ENCODE results near the gene LSM7.

LSM7 gene

GRCh38 chr19:2302319-2303210, 25.8 kb downstream of the LSM7 start:
- intact Hi-C loops (cut with DNase I; ENCODE audit: low total_unique reads), result no loop called here
- Histone ChIP-seq H3K9me3 (no peaks in the 10 kb centered on the region), H3K4me1 (peaks cover 0 to 15% (median 7%) of the 10 kb centered on the region in 4 donors), H3K27me3 (peaks cover 0 to 61% of the 10 kb centered on the region in 2 donors), H3K27ac (no peak overlapping the region), H3K36me3 (no peaks in the 10 kb centered on the region), H3K4me3 (no peak overlapping the region)
- no peak for TF ChIP-seq CTCF (IDR thresholded peaks at IDR 0.05)
- no peak for DNase-seq

- DNase-seq, result no peak
- intact Hi-C loops (cut with DNase I; ENCODE audit: low total_unique reads), result no loop called here
- Histone ChIP-seq H3K4me3 (no peak overlapping the region), H3K27ac (no peak overlapping the region), H3K36me3 (no peaks in the 10 kb centered on the region), H3K27me3 (peaks cover 0 to 40% of the 10 kb centered on the region in 2 donors), H3K9me3 (no peaks in the 10 kb centered on the region), H3K4me1 (peaks cover 0 to 12% (median 6%) of the 10 kb centered on the region in 4 donors)
- TF ChIP-seq CTCF (IDR thresholded peaks at IDR 0.05), result no peak
Measured at GRCh38 chr19:2300533-2300932, 27.9 kb downstream of the LSM7 start.

- Histone ChIP-seq H3K4me3 (no peak overlapping the region), H3K9me3 (no peaks in the 10 kb centered on the region), H3K4me1 (peaks cover 0 to 29% (median 21%) of the 10 kb centered on the region in 4 donors), H3K27ac (no peak overlapping the region), H3K27me3 (peaks cover 0 to 19% of the 10 kb centered on the region in 2 donors), H3K36me3 (no peaks in the 10 kb centered on the region)
- no peak for DNase-seq
- intact Hi-C loops (cut with DNase I; ENCODE audit: low total_unique reads), result no loop called here
- TF ChIP-seq CTCF (IDR thresholded peaks at IDR 0.05), result no peak
Measured at GRCh38 chr19:2296141-2296540, 32.2 kb downstream of the LSM7 start.

- intact Hi-C loops (cut with DNase I; ENCODE audit: low total_unique reads), result no loop called here
- peak overlapping the region; percentile 26 to 44 for H3K4me3 ChIP-seq
- H3K9me3 ChIP-seq, result no peaks in the 10 kb centered on the region
- peak overlapping the region; percentile 32 to 56 for H3K27ac ChIP-seq
- peak in 1 of 2 donors; percentile 81 for DNase-seq
- no peaks in the 10 kb centered on the region for H3K36me3 ChIP-seq
- H3K4me1 ChIP-seq, result peaks cover 0 to 42% (median 34%) of the 10 kb centered on the region in 4 donors
- TF ChIP-seq CTCF (IDR thresholded peaks at IDR 0.05), result no peak
- peaks cover 0 to 23% of the 10 kb centered on the region in 2 donors for H3K27me3 ChIP-seq
Measured at GRCh38 chr19:2294687-2295335, 33.6 kb downstream of the LSM7 start.

- H3K36me3 ChIP-seq, result no peaks in the 10 kb centered on the region
- H3K9me3 ChIP-seq, result no peaks in the 10 kb centered on the region
- intact Hi-C loops (cut with DNase I; ENCODE audit: low total_unique reads), result no loop called here
- H3K4me3 ChIP-seq, result peak overlapping the region; percentile 36 to 39
- DNase-seq, result no peak
- no peak overlapping the region for H3K27ac ChIP-seq
- peaks cover 0 to 49% (median 41%) of the 10 kb centered on the region in 4 donors for H3K4me1 ChIP-seq
- H3K27me3 ChIP-seq, result peaks cover 0 to 44% of the 10 kb centered on the region in 2 donors
- TF ChIP-seq CTCF (IDR thresholded peaks at IDR 0.05), result no peak
Measured at GRCh38 chr19:2291185-2291751, 37.1 kb downstream of the LSM7 start.
